B cell (primary cell): ENCODE data around the gene GLI3. TPM values are rescaled to one million over a fixed set of nuclear protein-coding genes. Genes with fewer than 3 reads are reported as not detected.

Source experiments
- ATAC-seq: fragments of 200-7000 bp; cut with Tn5 transposase; one replicate; pipeline ENCODE4 v1.10.0; 2021; ENCODE audit warnings: low read depth, mild to moderate bottlenecking, moderate number of reproducible peaks, moderate library complexity
- CTCF ChIA-PET: fragments of 350-600 bp; sonication (Branson Sonifier 250); formaldehyde crosslinking; loops from one replicate; lab custom pipeline; 2021; ENCODE audit warnings: antibody characterized with exemption, inconsistent platforms; lab: Charles Lee
- POLR2A ChIA-PET: fragments of 350-600 bp; sonication (Branson Sonifier 250); formaldehyde crosslinking; loops from one replicate; lab custom pipeline; 2021; ENCODE audit warnings: antibody characterized with exemption; lab: Charles Lee
- DNase-seq: peaks from one replicate; pipeline ENCODE4 v3.0.0; 2013
- H2AFZ ChIP-seq: 2 replicates; pipeline ENCODE4 v1.6.1; 2012; ENCODE audit warnings: mild to moderate bottlenecking, low read depth, low read length; ENCODE audit not compliant: insufficient read depth, poor library complexity, severe bottlenecking
- H3K27ac ChIP-seq, 2 donors: 1 replicate in 1 of 2; 2 replicates in 1 of 2; pipeline ENCODE4 v1.5.1; 2012 to 2013; ENCODE audit warnings: low read length in 2 of 2, mild to moderate bottlenecking in 2 of 2, moderate library complexity in 1 of 2
- H3K27me3 ChIP-seq, 4 experiments: fragments of 200-600 bp in 1 of 4; sonication (generic) in 1 of 4; replicated peaks in 1 of 4; 1 replicate in 2 of 4; 2 replicates in 2 of 4; pipeline versions ENCODE4 v1.6.1 to v1.7.0; 2013 to 2016; ENCODE audit warnings: low read length in 3 of 4, mild to moderate bottlenecking in 2 of 4, mixed read lengths in 1 of 4, moderate library complexity in 1 of 4; ENCODE audit not compliant: insufficient read depth in 4 of 4, control insufficient read depth in 3 of 4; ENCODE audit errors: control extremely low read depth in 1 of 4
- H3K36me3 ChIP-seq, 2 experiments: replicated peaks in 1 of 2; 1 replicate in 1 of 2; 2 replicates in 1 of 2; pipeline versions ENCODE4 v1.6.1 to v1.7.1; 2013; ENCODE audit warnings: low read length in 1 of 2; ENCODE audit not compliant: insufficient read depth in 2 of 2, control insufficient read depth in 1 of 2; ENCODE audit errors: control extremely low read depth in 1 of 2, extremely low read depth in 1 of 2
- H3K4me1 ChIP-seq, 2 donors: fragments of 200-600 bp in 1 of 2; sonication (generic) in 1 of 2; 1 replicate in 1 of 2; 2 replicates in 1 of 2; pipeline versions ENCODE4 v1.5.1 to v1.6.1; 2013 to 2017; ENCODE audit warnings: low read length in 2 of 2; ENCODE audit not compliant: control insufficient read depth in 2 of 2, insufficient read depth in 2 of 2
- H3K4me2 ChIP-seq: replicated peaks from 2 replicates; pipeline ENCODE3; 2012; ENCODE audit warnings: mild to moderate bottlenecking, low read depth, low read length; ENCODE audit not compliant: poor library complexity, severe bottlenecking
- H3K4me3 ChIP-seq, 5 experiments: fragments of 200-600 bp in 1 of 5; sonication (generic) in 1 of 5; 1 replicate in 3 of 5; 2 replicates in 2 of 5; pipeline versions ENCODE4 v1.5.1 to v1.7.0; 2011 to 2016; ENCODE audit warnings: low read length in 4 of 5, mild to moderate bottlenecking in 4 of 5, low read depth in 2 of 5, control low read depth in 1 of 5, moderate library complexity in 1 of 5; ENCODE audit not compliant: insufficient read depth in 1 of 5; ENCODE audit errors: control extremely low read depth in 1 of 5, extremely low read depth in 1 of 5
- H3K79me2 ChIP-seq: fragments of 200-600 bp; sonication (generic); one replicate; pipeline ENCODE4 v1.6.0; 2016; ENCODE audit warnings: low read length; ENCODE audit not compliant: control insufficient read depth, insufficient read depth
- H3K9ac ChIP-seq: fragments of 200-600 bp; sonication (generic); 2 replicates; pipeline ENCODE4 v1.6.1; 2017; ENCODE audit warnings: mild to moderate bottlenecking, low read length, moderate library complexity
- H3K9me3 ChIP-seq, 3 donors: one replicate each; pipeline versions ENCODE4 v1.6.1 to v1.7.1; 2013; ENCODE audit warnings: low read length in 2 of 3; ENCODE audit not compliant: control insufficient read depth in 2 of 3, insufficient read depth in 1 of 3; ENCODE audit errors: control extremely low read depth in 1 of 3
- H4K20me1 ChIP-seq: 2 replicates; pipeline ENCODE4 v1.6.0; 2012; ENCODE audit warnings: mild to moderate bottlenecking, low read length; ENCODE audit not compliant: insufficient read depth, control insufficient read depth, poor library complexity, severe bottlenecking
- H3K27ac Mint-ChIP-seq: one replicate; pipeline ENCODE4 v1.8.0; 2021; ENCODE audit warnings: mixed read lengths
- H3K27me3 Mint-ChIP-seq: one replicate; pipeline ENCODE4 v1.8.0; 2021; ENCODE audit warnings: mixed read lengths
- H3K4me1 Mint-ChIP-seq: one replicate; pipeline ENCODE4 v1.8.0; 2021; ENCODE audit warnings: mixed read lengths
- H3K4me3 Mint-ChIP-seq: one replicate; pipeline ENCODE4 v1.8.0; 2021; ENCODE audit warnings: mixed read lengths
- H3K9me3 Mint-ChIP-seq: one replicate; pipeline ENCODE4 v1.8.0; 2022; ENCODE audit warnings: mixed read lengths; ENCODE audit not compliant: insufficient read depth
- EZH2 ChIP-seq: IDR thresholded peaks from 2 replicates; pipeline ENCODE4 v1.6.1; 2012; ENCODE audit warnings: borderline replicate concordance, low read depth, mild to moderate bottlenecking, moderate library complexity, low read length; ENCODE audit not compliant: insufficient read depth, poor library complexity, severe bottlenecking
- WGBS: methylation state at CpG from one replicate; pipeline ENCODE4 v1.1.5; 2013; ENCODE audit warnings: missing lambda C conversion rate; ENCODE audit not compliant: insufficient coverage; 5-methylcytosine and 5-hydroxymethylcytosine counted together
- intact Hi-C: fragments of 100-400 bp; cut with micrococcal nuclease; formaldehyde crosslinking; loops from one replicate; pipeline ENCODE4 v1.10.0; 2022
- polyA plus RNA-seq: library from polyadenylated mRNA; depleted of rRNA; stranded (reverse); fragments of >200 nt; gene quantifications from 2 replicates; pipeline ENCODE4 v1.2.3, GENCODE V29; 2012
- total RNA-seq, 2 donors: library from RNA; stranded (reverse); fragments of 120-200 nt in 1 of 2; gene quantifications; 1 replicate in 1 of 2; 2 replicates in 1 of 2; pipeline versions ENCODE4 v1.2.3 to v1.2.4, GENCODE V29; 2013 to 2022
- TF ChIP-seq, protein P1 (sequence below): fragments of 200-600 bp; IDR thresholded peaks from one replicate; pipeline ENCODE4 v1.8.0; 2022; ENCODE audit warnings: antibody characterized with exemption, mild to moderate bottlenecking

The GLI3 gene
- total and polyA plus RNA-seq, 2 donors (not counting 1 experiment from before 2014, with no cell fraction given) = not detected

DNA sequence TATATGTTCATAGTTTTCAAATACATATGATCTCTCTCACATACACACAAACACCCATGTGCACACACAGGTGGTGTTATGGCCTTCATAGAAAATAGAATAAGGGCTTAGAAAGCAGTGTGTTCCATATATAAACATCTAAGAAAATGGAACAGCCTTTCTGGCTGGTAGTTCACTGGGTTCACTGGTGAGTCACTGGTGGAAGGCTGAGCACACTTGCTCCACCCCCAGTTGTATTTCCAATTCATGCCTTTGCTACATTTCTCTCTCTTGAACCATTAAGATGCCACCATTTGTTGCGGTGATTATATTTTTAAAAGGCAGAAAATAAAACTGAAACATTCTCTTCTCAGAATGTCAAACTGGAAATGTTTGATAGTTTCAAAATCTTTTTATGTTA, 252.1 kb downstream of the GLI3 start:
- Mint-ChIP-seq H3K4me3 (no peak overlapping the region), H3K9me3 (no peaks in the 10 kb centered on the region), H3K27me3 (peaks cover 15% of the 10 kb centered on the region), H3K4me1 (no peaks in the 10 kb centered on the region), H3K27ac (no peak overlapping the region)
- Histone ChIP-seq H3K79me2 (no peaks in the 10 kb centered on the region), H3K9ac (no peak overlapping the region), H3K4me2 (no peak overlapping the region), H3K4me3 (no peak overlapping the region), H3K27ac (no peak overlapping the region), H2AFZ (no peak overlapping the region), H3K36me3 (no peaks in the 10 kb centered on the region), H3K9me3 (no peaks in the 10 kb centered on the region), H4K20me1 (no peaks in the 10 kb centered on the region), H3K4me1 (no peaks in the 10 kb centered on the region), H3K27me3 (peaks cover 0 to under 1% (median 0%) of the 10 kb centered on the region in 4 experiments)
- ChIA-PET POLR2A (no interaction called here), CTCF (interaction anchor here (0.6 kb wide), 1 partner anchor 44 kb away, joined by 3 read pairs; no protein-coding TSS in a partner anchor)
- no peak for TF ChIP-seq EZH2
- TF ChIP-seq, protein P1, sequence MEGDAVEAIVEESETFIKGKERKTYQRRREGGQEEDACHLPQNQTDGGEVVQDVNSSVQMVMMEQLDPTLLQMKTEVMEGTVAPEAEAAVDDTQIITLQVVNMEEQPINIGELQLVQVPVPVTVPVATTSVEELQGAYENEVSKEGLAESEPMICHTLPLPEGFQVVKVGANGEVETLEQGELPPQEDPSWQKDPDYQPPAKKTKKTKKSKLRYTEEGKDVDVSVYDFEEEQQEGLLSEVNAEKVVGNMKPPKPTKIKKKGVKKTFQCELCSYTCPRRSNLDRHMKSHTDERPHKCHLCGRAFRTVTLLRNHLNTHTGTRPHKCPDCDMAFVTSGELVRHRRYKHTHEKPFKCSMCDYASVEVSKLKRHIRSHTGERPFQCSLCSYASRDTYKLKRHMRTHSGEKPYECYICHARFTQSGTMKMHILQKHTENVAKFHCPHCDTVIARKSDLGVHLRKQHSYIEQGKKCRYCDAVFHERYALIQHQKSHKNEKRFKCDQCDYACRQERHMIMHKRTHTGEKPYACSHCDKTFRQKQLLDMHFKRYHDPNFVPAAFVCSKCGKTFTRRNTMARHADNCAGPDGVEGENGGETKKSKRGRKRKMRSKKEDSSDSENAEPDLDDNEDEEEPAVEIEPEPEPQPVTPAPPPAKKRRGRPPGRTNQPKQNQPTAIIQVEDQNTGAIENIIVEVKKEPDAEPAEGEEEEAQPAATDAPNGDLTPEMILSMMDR = no peak
- ATAC-seq (no peak), DNase-seq (no peak)
- intact Hi-C loops = no loop called here
- no CpG with 5 or more reads among the region's 1 CpG for WGBS

DNA sequence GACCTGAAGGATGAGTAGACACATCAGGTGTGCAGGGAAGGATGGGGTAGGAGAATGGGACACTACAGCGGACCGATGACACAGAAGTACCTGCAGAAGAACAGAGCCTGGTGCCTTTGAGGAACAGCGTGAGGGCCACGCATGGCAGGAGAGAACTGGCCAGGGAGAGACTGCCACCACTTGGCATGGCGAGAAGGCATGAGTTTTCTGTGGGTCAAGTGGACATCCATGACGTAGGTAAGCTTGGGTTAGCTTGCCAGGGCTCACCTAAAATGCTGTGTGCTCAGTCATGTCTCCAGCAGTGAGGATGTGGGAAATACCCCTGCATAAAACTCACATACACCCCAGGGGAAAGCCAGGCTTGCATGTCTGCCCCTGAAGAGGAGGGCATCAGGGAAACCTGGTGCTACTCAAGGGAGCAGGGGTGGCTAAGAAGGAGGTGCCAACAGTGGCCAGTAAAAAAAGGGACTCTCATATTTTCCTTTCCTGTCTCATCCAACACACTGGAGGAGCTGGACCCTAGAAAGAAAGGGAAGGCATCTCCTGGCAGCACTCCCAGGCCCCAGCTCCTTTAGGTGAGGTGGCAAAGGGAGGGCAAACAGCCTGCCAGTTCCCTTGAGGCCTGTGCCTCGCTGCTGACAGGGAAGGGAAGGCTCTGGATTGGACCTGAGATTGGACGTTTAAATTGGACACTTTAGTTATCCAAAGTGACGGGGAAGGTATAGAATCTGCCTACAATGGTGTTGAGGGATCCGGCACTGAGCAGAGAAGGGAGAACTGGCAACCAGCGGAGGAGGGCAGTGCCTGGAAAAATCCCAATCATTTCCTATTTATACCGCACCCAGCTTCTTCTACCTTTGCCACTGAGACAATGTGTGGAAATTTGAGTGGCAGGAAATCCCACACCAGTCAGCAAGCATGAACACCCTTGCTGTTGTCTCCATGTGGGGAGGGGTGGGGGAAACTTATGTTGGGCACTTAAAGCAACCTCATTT, 255.7 kb downstream of the GLI3 start:
- CTCF ChIA-PET = interaction anchor here (1.4 to 1.8 kb wide), 2 partner anchors 41 to 1853 kb away, joined by 3 to 4 read pairs; no protein-coding TSS in a partner anchor
- Histone ChIP-seq H3K27ac (no peak overlapping the region), H3K4me3 (no peak overlapping the region), H3K36me3 (no peaks in the 10 kb centered on the region), H3K9ac (no peak overlapping the region), H4K20me1 (no peaks in the 10 kb centered on the region), H3K9me3 (no peaks in the 10 kb centered on the region), H3K79me2 (no peaks in the 10 kb centered on the region), H2AFZ (no peak overlapping the region), H3K4me1 (no peaks in the 10 kb centered on the region), H3K27me3 (peaks cover 0 to 4% (median 0%) of the 10 kb centered on the region in 4 experiments), H3K4me2 (no peak overlapping the region)
- no peak for DNase-seq
- no peak overlapping the region for H3K27ac Mint-ChIP-seq
- no peak for ATAC-seq
- POLR2A ChIA-PET = no interaction called here
- no peaks in the 10 kb centered on the region for H3K4me1 Mint-ChIP-seq
- H3K9me3 Mint-ChIP-seq = no peaks in the 10 kb centered on the region
- TF ChIP-seq EZH2 = no peak
- TF ChIP-seq, protein P1 = no peak
- no peak overlapping the region for H3K4me3 Mint-ChIP-seq
- WGBS = 98% methylated on average over 6 of the region's 12 CpGs
- intact Hi-C loops = no loop called here
- H3K27me3 Mint-ChIP-seq = peaks cover 19% of the 10 kb centered on the region
